SU-DHL-6 (cell line): ENCODE results near the gene DOCK10.

Source experiments
- H2AFZ ChIP-seq: fragments of 200-600 bp; sonication (generic); 2 replicates; pipeline ENCODE4 v1.6.1; 2014; ENCODE audit warnings: low read depth, mild to moderate bottlenecking, moderate library complexity, mixed read lengths, antibody characterized with exemption, low read length; ENCODE audit not compliant: severe bottlenecking
- H3F3A ChIP-seq: fragments of 200-600 bp; shearing (Covaris generic); 2 replicates; pipeline ENCODE4 v1.6.0; 2016; ENCODE audit warnings: antibody characterized with exemption, mild to moderate bottlenecking; ENCODE audit not compliant: insufficient read depth
- H3K27ac ChIP-seq: fragments of 200-600 bp; sonication (generic); 2 replicates; pipeline ENCODE4 v1.5.1; 2016; ENCODE audit warnings: low read depth, mild to moderate bottlenecking, low read length, moderate library complexity, mixed read lengths
- H3K27me3 ChIP-seq: fragments of 200-600 bp; sonication (generic), shearing (Covaris generic); 2 replicates; pipeline ENCODE4 v1.6.0; 2014; ENCODE audit warnings: mild to moderate bottlenecking, low read length
- H3K36me3 ChIP-seq: fragments of 200-600 bp; sonication (generic); 2 replicates; pipeline ENCODE4 v1.6.1; 2014; ENCODE audit warnings: mild to moderate bottlenecking, low read length, mixed read lengths
- H3K4me2 ChIP-seq: fragments of 300-600, 200-600 bp; shearing (Covaris generic), sonication (generic); 2 replicates; pipeline ENCODE4 v1.6.0; 2014; ENCODE audit warnings: low read length, low read depth, mild to moderate bottlenecking; ENCODE audit not compliant: poor library complexity, severe bottlenecking
- H3K4me3 ChIP-seq: fragments of 200-600 bp; sonication (generic); 2 replicates; pipeline ENCODE4 v1.5.1; 2014; ENCODE audit warnings: antibody characterized with exemption, low read length, mild to moderate bottlenecking, mixed read lengths; ENCODE audit not compliant: insufficient read depth, poor library complexity, severe bottlenecking
- H3K79me2 ChIP-seq: fragments of 200-600 bp; sonication (generic); 2 replicates; pipeline ENCODE4 v1.6.1; 2014; ENCODE audit warnings: mild to moderate bottlenecking, low read length, moderate library complexity; ENCODE audit not compliant: insufficient read depth
- H3K9ac ChIP-seq: fragments of 200-600 bp; sonication (generic); 2 replicates; pipeline ENCODE4 v1.7.0; 2014; ENCODE audit warnings: mild to moderate bottlenecking, low read length
- H3K9me2 ChIP-seq: fragments of 200-600 bp; sonication (generic); replicated peaks from 2 replicates; pipeline ENCODE4 v1.6.1; 2014; ENCODE audit warnings: low read length; ENCODE audit not compliant: insufficient read depth
- H3K9me3 ChIP-seq: fragments of 200-600 bp; sonication (generic); 2 replicates; pipeline ENCODE4 v1.6.1; 2014; ENCODE audit warnings: low read length, mixed read lengths; ENCODE audit not compliant: insufficient read depth
- H4K20me1 ChIP-seq: fragments of 200-600 bp; sonication (generic); 2 replicates; pipeline ENCODE4 v1.6.1; 2014; ENCODE audit warnings: low read depth, mild to moderate bottlenecking, antibody characterized with exemption, low read length, moderate library complexity, mixed read lengths
- EZH2phosphoT487 ChIP-seq: fragments of 200-600 bp; sonication (generic), shearing (Covaris generic); conservative IDR thresholded peaks from 2 replicates; pipeline ENCODE4 v1.6.1; 2018; ENCODE audit warnings: mild to moderate bottlenecking, antibody characterized with exemption, low read length, moderate library complexity, mixed read lengths
- TF ChIP-seq, protein P1 (sequence below): fragments of 200-600 bp; sonication (generic); IDR thresholded peaks from one replicate; pipeline ENCODE4 v1.5.1; 2017; ENCODE audit warnings: antibody characterized with exemption, mild to moderate bottlenecking, low read length, moderate library complexity; ENCODE audit not compliant: insufficient read depth, poor library complexity, severe bottlenecking

DOCK10 gene

DNA sequence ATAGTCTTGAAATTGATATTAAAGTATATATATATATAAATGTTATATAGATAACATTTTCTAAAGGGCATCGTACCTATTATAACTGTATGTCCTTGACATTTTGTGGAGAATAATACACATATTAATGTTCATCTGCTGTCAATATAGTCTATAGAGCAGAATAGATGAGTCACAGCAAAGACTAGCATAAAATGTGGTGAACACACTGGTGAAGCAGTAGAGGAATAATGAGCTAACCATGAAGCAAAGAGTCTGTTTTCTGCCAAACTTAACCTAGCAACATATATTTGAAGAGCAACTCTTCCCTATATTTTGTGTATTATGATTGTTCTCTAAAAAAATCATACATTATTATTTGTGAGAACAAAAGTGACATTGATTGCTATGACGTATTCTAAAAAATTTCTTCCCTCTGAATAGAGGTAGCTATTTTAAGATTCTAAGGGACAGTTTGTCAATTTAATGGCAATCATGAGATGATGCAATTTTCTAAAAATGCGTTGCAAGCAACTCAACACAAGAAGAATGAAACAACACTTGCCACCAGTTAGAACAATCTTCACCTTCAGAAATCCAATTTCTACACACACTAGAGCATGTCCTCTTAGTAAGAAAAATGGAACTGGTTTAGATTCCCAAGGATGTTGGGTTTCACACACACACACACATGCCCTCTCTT lies 22.0 kb downstream of the DOCK10 start:
- H2AFZ ChIP-seq = no peak overlapping the region
- H3K4me2 ChIP-seq = no peak overlapping the region
- no peak overlapping the region for H3K9ac ChIP-seq
- no peaks in the 10 kb centered on the region for H3K9me3 ChIP-seq
- H3K9me2 ChIP-seq = no peaks in the 10 kb centered on the region
- H3F3A ChIP-seq = no peaks in the 10 kb centered on the region
- H3K27me3 ChIP-seq = no peaks in the 10 kb centered on the region; the same call in 1 of the 2 replicates
- no peaks in the 10 kb centered on the region for H3K79me2 ChIP-seq
- TF ChIP-seq EZH2phosphoT487 = no peak
- TF ChIP-seq, protein P1, sequence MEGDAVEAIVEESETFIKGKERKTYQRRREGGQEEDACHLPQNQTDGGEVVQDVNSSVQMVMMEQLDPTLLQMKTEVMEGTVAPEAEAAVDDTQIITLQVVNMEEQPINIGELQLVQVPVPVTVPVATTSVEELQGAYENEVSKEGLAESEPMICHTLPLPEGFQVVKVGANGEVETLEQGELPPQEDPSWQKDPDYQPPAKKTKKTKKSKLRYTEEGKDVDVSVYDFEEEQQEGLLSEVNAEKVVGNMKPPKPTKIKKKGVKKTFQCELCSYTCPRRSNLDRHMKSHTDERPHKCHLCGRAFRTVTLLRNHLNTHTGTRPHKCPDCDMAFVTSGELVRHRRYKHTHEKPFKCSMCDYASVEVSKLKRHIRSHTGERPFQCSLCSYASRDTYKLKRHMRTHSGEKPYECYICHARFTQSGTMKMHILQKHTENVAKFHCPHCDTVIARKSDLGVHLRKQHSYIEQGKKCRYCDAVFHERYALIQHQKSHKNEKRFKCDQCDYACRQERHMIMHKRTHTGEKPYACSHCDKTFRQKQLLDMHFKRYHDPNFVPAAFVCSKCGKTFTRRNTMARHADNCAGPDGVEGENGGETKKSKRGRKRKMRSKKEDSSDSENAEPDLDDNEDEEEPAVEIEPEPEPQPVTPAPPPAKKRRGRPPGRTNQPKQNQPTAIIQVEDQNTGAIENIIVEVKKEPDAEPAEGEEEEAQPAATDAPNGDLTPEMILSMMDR = no peak
- H3K27ac ChIP-seq = no peak overlapping the region
- no peak overlapping the region for H3K4me3 ChIP-seq
- H4K20me1 ChIP-seq = no peaks in the 10 kb centered on the region
- no peaks in the 10 kb centered on the region for H3K36me3 ChIP-seq

DNA sequence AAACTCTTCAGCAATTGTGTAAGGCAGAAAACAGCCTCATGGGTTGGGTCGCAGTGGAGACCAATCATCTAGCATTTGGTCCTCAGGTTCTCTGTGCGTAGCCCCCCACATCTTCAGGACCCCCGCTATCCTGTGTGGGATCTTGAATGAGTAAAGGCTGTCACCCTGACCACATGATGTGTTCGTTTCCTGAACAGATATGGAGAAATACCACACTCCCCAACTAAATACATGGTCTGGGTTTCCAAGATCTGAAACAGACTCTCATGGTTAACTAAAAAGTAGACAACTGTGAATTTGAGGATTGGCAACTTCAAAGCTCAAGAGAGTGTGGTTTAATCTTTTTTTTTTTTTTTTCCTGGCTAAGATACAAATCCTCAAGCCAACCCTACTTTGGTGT lies 23.2 kb downstream of the DOCK10 start:
- TF ChIP-seq EZH2phosphoT487 = no peak
- TF ChIP-seq, protein P1 = no peak
- no peak overlapping the region for H3K9ac ChIP-seq
- no peaks in the 10 kb centered on the region for H3F3A ChIP-seq
- H2AFZ ChIP-seq = no peak overlapping the region
- no peaks in the 10 kb centered on the region for H3K79me2 ChIP-seq
- H3K9me2 ChIP-seq = no peaks in the 10 kb centered on the region
- no peak overlapping the region for H3K27ac ChIP-seq
- no peaks in the 10 kb centered on the region; the same call in 1 of the 2 replicates for H3K27me3 ChIP-seq
- no peaks in the 10 kb centered on the region for H3K9me3 ChIP-seq
- H3K4me2 ChIP-seq = no peak overlapping the region
- H4K20me1 ChIP-seq = no peaks in the 10 kb centered on the region
- no peak overlapping the region for H3K4me3 ChIP-seq
- no peaks in the 10 kb centered on the region for H3K36me3 ChIP-seq

DNA sequence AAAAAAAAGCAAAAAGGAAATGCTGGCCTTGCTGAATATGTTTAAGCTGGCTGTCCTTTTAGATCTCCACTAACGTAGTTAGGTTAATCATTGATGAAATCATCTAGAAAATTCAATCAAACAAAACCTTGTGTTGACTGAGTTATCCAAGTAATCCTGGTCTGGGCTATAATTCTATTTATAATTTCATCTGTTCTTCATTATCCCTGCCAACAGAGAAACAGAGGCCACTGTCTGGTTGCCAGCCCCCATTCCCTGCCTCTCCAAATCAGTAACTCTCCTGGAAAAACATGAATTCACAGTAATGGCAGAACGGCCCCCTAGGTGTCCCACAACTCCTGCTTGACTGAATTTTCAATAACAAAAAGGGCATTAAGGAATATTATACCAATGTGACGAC lies 24.6 kb downstream of the DOCK10 start:
- no peaks in the 10 kb centered on the region for H3K9me3 ChIP-seq
- no peaks in the 10 kb centered on the region for H3K79me2 ChIP-seq
- TF ChIP-seq EZH2phosphoT487 = no peak
- TF ChIP-seq, protein P1 = no peak
- H3K9ac ChIP-seq = no peak overlapping the region
- no peak overlapping the region for H3K27ac ChIP-seq
- H3K36me3 ChIP-seq = no peaks in the 10 kb centered on the region
- no peak overlapping the region for H2AFZ ChIP-seq
- H3F3A ChIP-seq = no peaks in the 10 kb centered on the region
- H3K4me3 ChIP-seq = no peak overlapping the region
- no peaks in the 10 kb centered on the region for H4K20me1 ChIP-seq
- H3K9me2 ChIP-seq = no peaks in the 10 kb centered on the region
- no peaks in the 10 kb centered on the region; the same call in 1 of the 2 replicates for H3K27me3 ChIP-seq
- no peak overlapping the region for H3K4me2 ChIP-seq
